ENCODE data around the gene TBL2.
A peak's percentile ranks its signal among the peaks of the same experiment; 100 is the strongest.

Gene TBL2

GRCh38 chr7:73549176-73549575, 29.2 kb downstream of the TBL2 start:
- peaks cover 33% of the 10 kb centered on the region; the same call in 1 of the 2 replicates for H3K36me3 ChIP-seq (ENCODE audit: insufficient read depth, low read length)
- H3K27me3 ChIP-seq (ENCODE audit: insufficient read depth, low read length, poor library complexity, severe bottlenecking), result no peaks in the 10 kb centered on the region
- H2AFZ ChIP-seq (ENCODE audit: low read length), result no peak overlapping the region
- H3K79me2 ChIP-seq (ENCODE audit: insufficient read depth, low read length), result peaks cover 88% of the 10 kb centered on the region
- no peak for TF ChIP-seq EZH2phosphoT487 (IDR thresholded peaks at IDR 0.05; ENCODE audit: borderline replicate concordance)
- TF ChIP-seq CTCF (conservative IDR thresholded peaks at IDR 0.05; ENCODE audit: low read length), result no peak
- H3K4me3 ChIP-seq (ENCODE audit: low read length, poor library complexity, severe bottlenecking), result no peak overlapping the region
- H3F3A ChIP-seq (ENCODE audit: low read depth), result no peaks in the 10 kb centered on the region
- H3K9ac ChIP-seq (ENCODE audit: low read depth, low read length, poor library complexity, severe bottlenecking), result no peak overlapping the region
- H4K20me1 ChIP-seq (ENCODE audit: insufficient read depth, low read length, poor library complexity, severe bottlenecking), result peaks cover 8% of the 10 kb centered on the region
- no peaks in the 10 kb centered on the region for H3K9me2 ChIP-seq (replicated peaks; ENCODE audit: low read depth, low read length)
- H3K9me3 ChIP-seq (ENCODE audit: insufficient read depth, low read depth, low read length), result no peaks in the 10 kb centered on the region
- H3K4me2 ChIP-seq (ENCODE audit: low read depth, low read length, poor library complexity, severe bottlenecking), result peak overlapping the region; percentile 2
- peaks cover 3% of the 10 kb centered on the region for H3K4me1 ChIP-seq (ENCODE audit: insufficient read depth, low read length, poor library complexity, severe bottlenecking)

GRCh38 chr7:73547841-73548240, 30.5 kb downstream of the TBL2 start:
- no peaks in the 10 kb centered on the region for H3K9me2 ChIP-seq (replicated peaks; ENCODE audit: low read depth, low read length)
- peaks cover 7% of the 10 kb centered on the region for H4K20me1 ChIP-seq (ENCODE audit: insufficient read depth, low read length, poor library complexity, severe bottlenecking)
- peaks cover 45% of the 10 kb centered on the region; the same call in 1 of the 2 replicates for H3K36me3 ChIP-seq (ENCODE audit: insufficient read depth, low read length)
- H3K9ac ChIP-seq (ENCODE audit: low read depth, low read length, poor library complexity, severe bottlenecking), result no peak overlapping the region
- H3F3A ChIP-seq (ENCODE audit: low read depth), result no peaks in the 10 kb centered on the region
- TF ChIP-seq CTCF (conservative IDR thresholded peaks at IDR 0.05; ENCODE audit: low read length) (no peak), EZH2phosphoT487 (IDR thresholded peaks at IDR 0.05; ENCODE audit: borderline replicate concordance) (no peak)
- no peak overlapping the region for H2AFZ ChIP-seq (ENCODE audit: low read length)
- H3K9me3 ChIP-seq (ENCODE audit: insufficient read depth, low read depth, low read length), result no peaks in the 10 kb centered on the region
- no peaks in the 10 kb centered on the region for H3K27me3 ChIP-seq (ENCODE audit: insufficient read depth, low read length, poor library complexity, severe bottlenecking)
- no peak overlapping the region for H3K4me3 ChIP-seq (ENCODE audit: low read length, poor library complexity, severe bottlenecking)
- H3K79me2 ChIP-seq (ENCODE audit: insufficient read depth, low read length), result peaks cover 87% of the 10 kb centered on the region
- H3K4me1 ChIP-seq (ENCODE audit: insufficient read depth, low read length, poor library complexity, severe bottlenecking), result no peaks in the 10 kb centered on the region
- peak overlapping the region; percentile 16 for H3K4me2 ChIP-seq (ENCODE audit: low read depth, low read length, poor library complexity, severe bottlenecking)

DNA sequence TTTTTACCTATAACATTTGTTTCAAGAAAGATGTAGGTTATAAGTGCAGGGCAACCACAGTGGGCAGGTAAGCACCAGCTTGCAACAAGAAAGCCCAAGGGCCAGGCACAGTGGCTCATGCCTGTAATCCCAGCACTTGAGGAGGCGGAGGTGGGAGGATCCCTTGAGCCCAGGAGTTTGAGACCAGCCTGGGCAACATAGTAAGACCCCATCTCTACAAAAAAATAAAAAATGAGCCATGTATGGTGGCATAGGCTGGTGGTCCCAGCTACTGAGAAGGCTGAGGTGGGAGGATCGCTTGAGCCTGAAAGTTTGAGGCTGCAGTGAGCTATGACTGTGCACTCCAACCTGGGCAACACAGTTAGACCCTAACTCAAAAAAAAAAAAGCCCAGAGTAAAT, 33.7 kb downstream of the TBL2 start:
- Histone ChIP-seq H3K79me2 (ENCODE audit: insufficient read depth, low read length) (peaks cover 72% of the 10 kb centered on the region), H3K9me3 (ENCODE audit: insufficient read depth, low read depth, low read length) (no peaks in the 10 kb centered on the region), H4K20me1 (ENCODE audit: insufficient read depth, low read length, poor library complexity, severe bottlenecking) (peaks cover 6% of the 10 kb centered on the region), H3K27me3 (ENCODE audit: insufficient read depth, low read length, poor library complexity, severe bottlenecking) (no peaks in the 10 kb centered on the region), H3K4me1 (ENCODE audit: insufficient read depth, low read length, poor library complexity, severe bottlenecking) (no peaks in the 10 kb centered on the region), H3K36me3 (ENCODE audit: insufficient read depth, low read length) (peaks cover 48% of the 10 kb centered on the region; the same call in 1 of the 2 replicates), H3K4me2 (ENCODE audit: low read depth, low read length, poor library complexity, severe bottlenecking) (no peak overlapping the region), H3K9me2 (replicated peaks; ENCODE audit: low read depth, low read length) (no peaks in the 10 kb centered on the region), H3K4me3 (ENCODE audit: low read length, poor library complexity, severe bottlenecking) (no peak overlapping the region), H3K9ac (ENCODE audit: low read depth, low read length, poor library complexity, severe bottlenecking) (no peak overlapping the region), H2AFZ (ENCODE audit: low read length) (no peak overlapping the region), H3F3A (ENCODE audit: low read depth) (no peaks in the 10 kb centered on the region)
- TF ChIP-seq CTCF (conservative IDR thresholded peaks at IDR 0.05; ENCODE audit: low read length), result no peak
- no peak for TF ChIP-seq EZH2phosphoT487 (IDR thresholded peaks at IDR 0.05; ENCODE audit: borderline replicate concordance)
